NCI-H460 (cell line): ENCODE measurements around the gene PDIA2. TPM values are rescaled to one million over a fixed set of nuclear protein-coding genes. Genes with fewer than 3 reads are reported as not detected.
"Not testable (repeated sequence)": the region's sequence is repeated elsewhere in the genome, so short reads cannot be mapped to it uniquely, and the experiment has no call there.

Experiments
- DNase-seq: peaks from one replicate; pipeline ENCODE4 v3.0.0-alpha.2; 2016; ENCODE audit warnings: low read depth; ENCODE audit errors: extremely low read depth
- polyA plus RNA-seq: library from polyadenylated mRNA; depleted of rRNA; stranded (reverse); fragments of >200 nt; gene quantifications from 2 replicates; pipeline ENCODE4 v1.2.3, GENCODE V29; 2014; cell fraction: nucleus; rRNA removed
- total RNA-seq: library from RNA; depleted of rRNA; stranded (reverse); fragments of >200 nt; shearing (Covaris generic); gene quantifications from 2 replicates; pipeline ENCODE4 v1.2.3, GENCODE V29; 2014; rRNA removed

PDIA2 gene, protein sequence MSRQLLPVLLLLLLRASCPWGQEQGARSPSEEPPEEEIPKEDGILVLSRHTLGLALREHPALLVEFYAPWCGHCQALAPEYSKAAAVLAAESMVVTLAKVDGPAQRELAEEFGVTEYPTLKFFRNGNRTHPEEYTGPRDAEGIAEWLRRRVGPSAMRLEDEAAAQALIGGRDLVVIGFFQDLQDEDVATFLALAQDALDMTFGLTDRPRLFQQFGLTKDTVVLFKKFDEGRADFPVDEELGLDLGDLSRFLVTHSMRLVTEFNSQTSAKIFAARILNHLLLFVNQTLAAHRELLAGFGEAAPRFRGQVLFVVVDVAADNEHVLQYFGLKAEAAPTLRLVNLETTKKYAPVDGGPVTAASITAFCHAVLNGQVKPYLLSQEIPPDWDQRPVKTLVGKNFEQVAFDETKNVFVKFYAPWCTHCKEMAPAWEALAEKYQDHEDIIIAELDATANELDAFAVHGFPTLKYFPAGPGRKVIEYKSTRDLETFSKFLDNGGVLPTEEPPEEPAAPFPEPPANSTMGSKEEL
- total RNA-seq: 0.40 and 0.64 TPM in 2 replicates
- polyA plus RNA-seq: 15.7 and 21.1 TPM in 2 replicates

DNA sequence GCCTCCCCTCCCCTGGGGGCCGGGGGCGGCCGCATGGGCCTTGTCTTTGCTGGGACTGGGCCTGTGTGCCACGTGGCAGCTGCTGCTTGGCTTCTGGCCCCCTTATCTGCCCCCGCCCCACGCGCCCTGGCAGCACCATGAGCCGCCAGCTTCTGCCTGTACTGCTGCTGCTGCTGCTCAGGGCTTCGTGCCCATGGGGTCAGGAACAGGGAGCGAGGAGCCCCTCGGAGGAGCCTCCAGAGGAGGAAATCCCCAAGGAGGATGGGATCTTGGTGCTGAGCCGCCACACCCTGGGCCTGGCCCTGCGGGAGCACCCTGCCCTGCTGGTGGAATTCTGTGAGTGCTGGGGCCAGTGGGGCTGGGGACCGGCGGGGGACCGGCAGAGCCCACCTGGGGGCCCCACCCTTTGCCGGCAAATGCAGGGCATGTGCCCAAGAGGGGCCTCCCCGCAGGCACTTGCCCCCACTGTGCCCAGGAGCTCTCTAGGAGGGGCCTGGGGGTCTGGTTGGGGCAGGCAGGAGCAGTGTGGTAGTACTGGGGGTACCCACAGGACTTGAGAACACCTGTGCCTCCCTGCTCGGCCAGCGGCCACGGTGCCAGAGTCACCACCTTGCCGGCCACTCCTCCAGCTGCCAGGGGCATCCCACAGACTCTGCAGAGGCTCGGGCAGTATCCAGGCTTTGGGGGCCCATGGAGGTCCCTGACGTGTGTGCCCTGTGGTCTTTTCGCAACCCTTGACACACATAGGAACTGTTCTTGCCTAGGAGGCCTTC lies at the start of gene PDIA2:
Gene PDIA2 (plus strand): TSS at position 132 of the 773 bp plus-strand sequence. CDS start 6 bp downstream, at position 138.
- DNase-seq: no peak

- DNase-seq: peak; percentile 91
These were observed 48.3 kb upstream of the PDIA2 start, which contains the start of gene FAM234A for GRCh38 chr16:234468-235305. TSS of gene FAM234A (plus strand) at chr16:234821. CDS start at chr16:254414, 19,593 bp downstream.

DNA sequence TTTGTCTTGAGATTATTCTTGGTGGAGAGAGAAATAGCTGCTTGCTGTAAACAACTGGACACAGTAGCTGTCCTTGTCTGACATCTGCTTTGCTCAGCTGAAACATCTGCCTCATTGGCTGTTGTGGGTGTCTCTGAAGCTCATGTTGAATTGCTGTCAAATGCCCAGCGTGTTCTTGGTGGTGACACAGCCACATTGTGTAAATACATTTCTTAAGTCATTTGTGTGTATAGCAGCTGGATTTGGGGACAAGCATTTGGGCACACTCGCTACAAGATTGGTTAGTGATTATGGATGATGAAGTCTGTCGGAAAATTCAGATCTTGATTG lies 43.1 kb upstream of the PDIA2 start:
- DNase-seq: no peak

- no peak for DNase-seq
These were observed 42.4 kb upstream of the PDIA2 start for GRCh38 chr16:240559-240958.

DNA sequence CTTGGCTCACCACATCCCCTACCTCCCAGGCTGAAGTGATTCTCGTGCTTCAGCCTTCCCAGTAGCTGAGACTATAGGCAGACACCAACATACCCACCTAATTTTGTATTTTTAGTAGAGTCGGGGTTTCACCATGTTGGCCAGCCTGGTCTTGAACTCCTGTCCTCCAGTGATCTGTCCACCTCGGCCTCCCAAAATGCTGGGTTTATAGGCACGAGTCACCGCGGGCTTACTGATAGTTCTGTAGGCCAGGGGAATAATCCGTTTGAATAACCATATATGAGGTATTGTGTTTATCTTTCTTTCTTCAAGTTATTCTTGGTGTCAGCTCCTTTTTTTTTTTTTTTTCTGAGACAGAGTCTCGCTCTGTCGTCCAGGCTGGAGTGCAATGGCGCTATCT lies 40.7 kb upstream of the PDIA2 start:
- DNase-seq: no peak

DNA sequence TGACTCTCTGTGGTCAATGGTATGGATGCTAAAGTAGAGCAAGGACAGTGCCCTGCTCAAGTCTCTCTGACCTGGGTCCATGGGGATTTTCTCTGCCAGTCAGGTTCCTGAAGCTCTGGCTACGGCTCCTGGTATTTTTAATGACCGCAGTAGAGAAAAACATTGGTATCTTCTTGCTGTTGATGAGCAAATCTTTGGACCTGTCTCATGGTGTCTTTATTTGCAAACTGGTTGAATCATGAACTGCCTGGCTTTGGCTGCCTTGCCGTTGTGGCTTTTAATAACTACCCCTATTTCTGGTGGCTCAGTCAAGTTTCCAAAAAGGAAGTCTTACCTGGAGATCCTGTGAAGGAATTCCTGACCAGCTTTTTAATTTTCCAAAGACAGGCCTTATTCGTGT lies 39.6 kb upstream of the PDIA2 start:
- DNase-seq: no peak

GRCh38 chr16:245105-245504 lies 37.9 kb upstream of the PDIA2 start:
- no peak for DNase-seq

- DNase-seq: no peak
These were observed 35.9 kb upstream of the PDIA2 start for GRCh38 chr16:247027-247426.

DNA sequence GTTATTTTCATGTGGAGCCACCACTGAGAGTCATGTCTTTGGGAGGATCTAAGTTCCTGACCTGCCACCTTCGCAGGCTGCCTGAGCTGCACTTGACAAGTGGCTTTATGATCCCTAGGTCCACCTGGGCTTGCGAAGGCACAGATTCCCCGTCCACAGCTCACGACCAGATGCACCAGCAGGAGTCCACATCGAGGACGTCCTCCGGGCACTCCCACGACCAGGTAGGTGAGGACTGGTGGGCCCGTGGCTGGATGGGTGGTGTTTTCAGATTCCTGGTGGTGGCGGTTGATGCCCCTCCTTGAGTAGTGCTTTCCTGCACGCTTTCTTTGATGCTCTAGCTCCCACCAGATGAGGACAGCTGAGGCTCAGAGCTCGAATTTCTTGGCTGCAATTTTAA lies 33.5 kb upstream of the PDIA2 start:
- DNase-seq: no peak

DNA sequence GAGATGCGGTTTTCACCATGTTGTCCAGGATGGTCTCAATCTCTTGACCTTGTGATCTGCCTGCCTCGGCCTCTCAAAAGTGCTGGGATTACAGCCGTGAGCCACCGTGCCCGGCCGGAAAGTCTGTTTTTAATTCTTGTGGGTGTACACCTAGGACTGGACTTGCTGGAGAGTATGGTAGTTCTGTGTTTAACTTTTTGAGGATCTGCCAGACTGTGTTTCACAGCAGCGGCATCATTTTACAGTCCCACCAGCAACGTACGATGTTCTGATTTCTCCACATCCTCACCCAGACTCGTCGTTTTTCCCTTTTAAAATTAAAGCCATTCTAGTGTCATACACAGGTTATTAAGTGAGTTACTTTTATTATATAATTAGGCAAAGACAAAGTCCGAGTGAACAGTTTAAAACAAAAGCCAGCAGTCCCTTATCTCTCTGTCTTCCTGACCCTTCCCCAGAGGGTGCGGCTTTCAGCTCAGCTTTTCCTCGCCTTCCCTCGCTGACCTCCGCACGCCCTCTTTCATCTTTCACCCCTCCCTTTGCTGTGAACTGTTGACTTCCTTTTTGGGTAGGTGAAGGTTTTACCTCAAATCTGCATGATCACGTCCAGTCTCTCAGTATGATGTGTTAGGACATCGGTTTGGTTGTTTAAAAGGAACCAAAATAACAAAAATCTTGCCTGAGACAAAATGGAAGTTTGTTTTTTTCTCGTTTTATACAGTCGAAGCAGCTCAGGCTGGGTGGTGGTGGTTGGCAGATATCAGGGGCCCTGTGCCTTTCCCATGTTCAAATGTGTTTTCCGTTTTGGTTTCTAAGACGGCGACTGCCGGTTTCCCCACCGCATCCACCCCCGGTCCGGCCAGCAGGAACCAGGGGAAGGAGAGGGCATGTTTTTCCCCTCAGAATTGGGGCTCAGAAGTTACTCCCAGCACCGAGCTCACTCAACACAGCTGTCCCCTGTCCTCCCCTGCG lies 30.3 kb upstream of the PDIA2 start:
- DNase-seq: no peak

DNA sequence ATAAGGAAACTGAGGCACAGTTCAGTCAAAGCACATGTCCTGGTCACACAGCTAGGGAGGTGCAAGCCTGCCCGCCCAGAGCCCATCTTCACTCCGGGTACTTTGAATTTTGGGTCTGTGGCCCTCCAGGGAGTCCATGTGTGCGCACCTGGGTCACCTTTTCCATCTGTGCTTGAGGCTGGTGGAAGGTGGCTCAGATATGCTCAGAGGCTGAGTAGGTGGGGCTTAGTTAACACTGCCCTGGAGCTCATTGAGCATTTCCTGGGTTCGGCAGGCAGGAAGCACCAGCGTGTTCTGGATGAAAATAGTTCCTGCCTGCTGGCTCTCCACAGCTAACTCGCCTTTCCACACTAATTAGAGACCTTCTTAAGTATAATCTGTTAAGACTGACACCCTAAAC lies 29.1 kb upstream of the PDIA2 start:
- DNase-seq: no peak

DNA sequence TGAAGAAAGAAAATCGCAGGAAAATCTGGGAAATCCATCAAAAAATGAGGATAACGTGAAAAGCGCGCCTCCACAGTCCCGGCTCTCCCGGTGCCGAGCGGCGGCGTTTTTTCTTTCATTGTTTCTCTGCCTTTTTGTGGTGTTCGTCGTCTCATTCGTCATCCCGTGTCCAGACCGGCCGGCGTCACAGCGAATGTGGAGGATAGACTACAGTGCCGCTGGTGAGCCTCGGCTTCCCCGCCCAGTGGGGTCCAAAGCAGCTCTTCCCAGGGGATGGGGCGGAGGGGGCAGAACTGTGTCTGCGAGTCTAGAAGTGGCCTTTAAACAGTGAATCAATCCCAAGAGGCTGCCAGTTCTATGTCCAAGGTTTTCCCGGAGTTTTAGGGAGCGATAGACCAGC lies 28.5 kb upstream of the PDIA2 start:
- DNase-seq: no peak

GRCh38 chr16:255183-255582 lies 27.8 kb upstream of the PDIA2 start:
- DNase-seq: no peak

- DNase-seq: not testable (repeated sequence)
These were observed 24.9 kb upstream of the PDIA2 start for GRCh38 chr16:258091-258490.

- DNase-seq: no peak
These were observed 23.7 kb upstream of the PDIA2 start for GRCh38 chr16:259226-259625.

DNA sequence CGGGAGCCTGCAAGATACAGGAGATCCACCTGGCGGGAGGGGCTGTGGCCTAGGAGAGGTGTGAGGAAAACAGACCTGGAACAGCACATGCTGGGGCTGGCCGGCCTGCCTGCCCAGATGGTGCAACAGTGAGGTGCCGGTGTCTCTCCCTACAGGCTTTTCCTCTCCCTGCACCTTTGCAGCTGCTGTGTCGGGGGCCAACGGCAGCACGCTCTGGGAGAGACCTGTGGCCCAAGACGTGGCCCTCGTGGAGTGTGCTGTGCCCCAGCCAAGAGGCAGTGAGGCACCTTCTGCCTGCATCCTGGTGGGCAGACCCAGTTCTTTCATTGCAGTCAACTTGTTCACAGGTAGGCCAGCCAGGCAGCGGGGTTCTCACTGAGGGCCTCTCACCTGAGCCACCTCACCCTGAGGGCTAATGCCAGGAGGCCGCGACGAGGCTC lies 23.1 kb upstream of the PDIA2 start:
- no peak for DNase-seq

- DNase-seq: no peak
These were observed 22.6 kb upstream of the PDIA2 start for GRCh38 chr16:260326-260725.

GRCh38 chr16:261031-261691 lies 21.8 kb upstream of the PDIA2 start:
- no peak for DNase-seq
